ENCODE data around the gene ADAMTS2. TPM values are rescaled to one million over a fixed set of nuclear protein-coding genes. Genes with fewer than 3 reads are reported as not detected.

Gene ADAMTS2
- total and polyA plus RNA-seq, 3 donors from 2014 or later = 10.9 to 19.8 (median 13.6) TPM

DNA sequence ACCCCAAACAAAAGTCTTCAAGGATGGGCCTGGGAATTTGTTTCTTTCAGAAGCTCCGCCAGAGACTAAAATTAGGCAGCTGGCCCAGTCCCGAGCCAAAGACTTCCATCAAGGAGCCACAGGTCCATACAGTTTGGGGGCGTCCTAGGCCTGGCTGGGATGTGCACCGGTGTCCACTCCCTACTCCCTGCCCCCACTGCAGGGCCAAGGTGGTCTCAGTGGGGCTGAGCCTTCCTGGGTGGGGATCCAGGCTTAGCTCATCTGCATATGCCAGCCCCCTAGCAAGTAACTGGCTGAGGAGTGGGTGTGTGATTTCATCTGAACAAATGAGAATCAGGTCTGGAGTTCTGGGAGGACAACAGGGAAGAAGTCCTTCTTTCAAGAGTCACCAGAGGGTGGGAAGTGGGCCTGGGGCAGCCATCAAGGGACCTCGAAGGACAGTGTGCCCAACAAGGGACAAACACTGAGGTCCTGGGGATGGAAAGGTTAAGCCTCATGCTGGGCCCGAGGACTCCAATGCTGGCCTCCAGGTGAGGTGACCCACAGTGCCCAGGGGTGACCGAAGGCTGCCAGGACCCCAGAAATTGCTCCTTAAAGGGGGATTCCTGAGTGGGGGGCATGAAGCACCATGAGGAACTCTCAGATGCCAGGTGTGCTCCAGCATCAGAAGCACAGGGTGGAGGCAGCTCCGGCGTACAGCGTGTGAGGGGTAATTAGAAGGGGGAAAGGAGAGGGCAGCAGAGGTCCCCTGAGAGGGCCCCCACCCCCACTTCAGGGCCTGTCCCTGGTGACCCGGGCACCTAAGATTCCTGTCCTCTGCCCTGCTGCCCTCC is 193.8 kb downstream of the ADAMTS2 start:
- WGBS, 2 donors = 95 to 97% methylated on average over 6 to 11 of the region's 11 CpGs
- H3K36me3 ChIP-seq (ENCODE audit: low read depth, missing control alignments) = no peaks in the 10 kb centered on the region
- intact Hi-C loops (cut with DNase I; ENCODE audit: low total_unique reads) = no loop called here
- H3K9me3 ChIP-seq = no peaks in the 10 kb centered on the region
- no peaks in the 10 kb centered on the region for H3K27me3 ChIP-seq
- no peak overlapping the region for H3K27ac ChIP-seq
- TF ChIP-seq, protein P1, sequence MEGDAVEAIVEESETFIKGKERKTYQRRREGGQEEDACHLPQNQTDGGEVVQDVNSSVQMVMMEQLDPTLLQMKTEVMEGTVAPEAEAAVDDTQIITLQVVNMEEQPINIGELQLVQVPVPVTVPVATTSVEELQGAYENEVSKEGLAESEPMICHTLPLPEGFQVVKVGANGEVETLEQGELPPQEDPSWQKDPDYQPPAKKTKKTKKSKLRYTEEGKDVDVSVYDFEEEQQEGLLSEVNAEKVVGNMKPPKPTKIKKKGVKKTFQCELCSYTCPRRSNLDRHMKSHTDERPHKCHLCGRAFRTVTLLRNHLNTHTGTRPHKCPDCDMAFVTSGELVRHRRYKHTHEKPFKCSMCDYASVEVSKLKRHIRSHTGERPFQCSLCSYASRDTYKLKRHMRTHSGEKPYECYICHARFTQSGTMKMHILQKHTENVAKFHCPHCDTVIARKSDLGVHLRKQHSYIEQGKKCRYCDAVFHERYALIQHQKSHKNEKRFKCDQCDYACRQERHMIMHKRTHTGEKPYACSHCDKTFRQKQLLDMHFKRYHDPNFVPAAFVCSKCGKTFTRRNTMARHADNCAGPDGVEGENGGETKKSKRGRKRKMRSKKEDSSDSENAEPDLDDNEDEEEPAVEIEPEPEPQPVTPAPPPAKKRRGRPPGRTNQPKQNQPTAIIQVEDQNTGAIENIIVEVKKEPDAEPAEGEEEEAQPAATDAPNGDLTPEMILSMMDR (IDR thresholded peaks at IDR 0.05) = no peak
- no peak for TF ChIP-seq POLR2A (IDR thresholded peaks at IDR 0.05)
- no peaks in the 10 kb centered on the region for H3K4me1 ChIP-seq
- no peak for DNase-seq
- H3K4me3 ChIP-seq = no peak overlapping the region

DNA sequence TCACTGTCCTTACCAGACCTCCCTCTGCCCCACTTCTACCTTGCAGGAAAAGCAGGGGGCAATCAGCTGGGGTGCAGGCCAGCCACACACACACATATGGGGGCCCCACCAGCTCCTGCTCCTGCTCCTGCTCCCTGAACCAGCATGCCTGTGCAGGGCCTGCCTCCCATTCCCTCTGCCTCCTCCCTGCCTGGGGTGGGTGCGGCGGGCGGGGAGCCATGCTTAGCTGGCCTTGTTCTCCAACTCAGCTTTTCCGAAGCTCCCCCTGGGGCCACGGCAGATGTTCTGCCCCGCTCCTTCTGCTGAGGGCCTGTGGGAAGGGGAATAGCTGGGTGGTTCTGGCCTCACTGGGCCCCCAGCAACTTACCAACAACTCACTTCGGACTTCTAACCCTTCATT is 195.2 kb downstream of the ADAMTS2 start:
- 97 to 100% methylated on average over 2 to 7 of the region's 7 CpGs for WGBS, 2 donors
- Histone ChIP-seq H3K4me3 (no peak overlapping the region), H3K36me3 (ENCODE audit: low read depth, missing control alignments) (no peaks in the 10 kb centered on the region), H3K27me3 (no peaks in the 10 kb centered on the region), H3K4me1 (no peaks in the 10 kb centered on the region), H3K9me3 (no peaks in the 10 kb centered on the region), H3K27ac (no peak overlapping the region)
- TF ChIP-seq POLR2A (IDR thresholded peaks at IDR 0.05) = no peak
- TF ChIP-seq, protein P1 (IDR thresholded peaks at IDR 0.05) = no peak
- intact Hi-C loops (cut with DNase I; ENCODE audit: low total_unique reads) = no loop called here
- DNase-seq = no peak

DNA sequence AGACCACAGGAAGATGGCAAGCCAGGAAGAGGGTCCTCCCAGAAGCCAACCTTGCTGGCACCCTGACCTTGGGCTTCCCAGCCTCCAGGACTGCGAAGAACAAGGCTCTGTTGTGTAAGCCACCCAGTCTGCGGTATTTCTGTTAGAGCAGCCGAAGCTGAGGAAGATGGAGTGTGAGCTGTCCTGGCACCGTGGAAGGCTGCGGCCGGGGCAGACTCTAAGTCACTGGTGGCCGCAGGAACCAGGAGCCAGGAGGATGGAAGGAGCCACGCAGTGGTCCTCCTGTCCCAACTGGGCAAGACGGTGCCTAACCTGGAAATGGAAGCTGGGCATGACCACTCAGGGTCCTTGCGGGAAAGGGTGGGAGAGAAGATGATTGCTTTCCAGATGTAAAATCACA is 196.0 kb downstream of the ADAMTS2 start:
- 93% methylated on average over 10 of the region's 10 CpGs for WGBS, 2 donors
- no peak for DNase-seq

DNA sequence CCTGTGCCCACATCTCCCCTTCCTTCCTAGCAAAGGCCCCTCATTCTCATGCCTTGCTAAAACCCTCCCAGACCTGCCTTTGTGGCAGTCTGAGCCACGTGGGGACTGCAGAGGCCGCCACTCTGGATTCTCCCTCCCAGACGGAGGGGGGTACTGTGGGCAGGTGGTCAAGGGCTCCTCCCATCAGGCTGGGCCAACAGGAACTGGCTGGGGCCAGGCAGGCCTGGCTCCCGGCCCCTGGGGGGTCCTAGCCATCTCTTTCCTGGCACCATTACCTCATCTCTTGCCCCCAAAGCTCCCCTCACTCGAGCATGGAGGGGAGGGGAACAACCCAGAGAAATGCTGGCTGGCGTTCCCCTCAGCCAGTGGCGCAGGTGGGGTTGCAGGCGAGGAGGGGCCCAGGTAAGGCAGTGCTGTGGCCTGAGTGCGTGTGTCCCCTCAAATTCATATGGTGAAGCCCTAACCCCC is 196.5 kb downstream of the ADAMTS2 start:
- Histone ChIP-seq H3K9me3 (no peaks in the 10 kb centered on the region), H3K4me3 (no peak overlapping the region), H3K36me3 (ENCODE audit: low read depth, missing control alignments) (no peaks in the 10 kb centered on the region), H3K27me3 (no peaks in the 10 kb centered on the region), H3K27ac (no peak overlapping the region), H3K4me1 (no peaks in the 10 kb centered on the region)
- no peak for DNase-seq
- no peak for TF ChIP-seq POLR2A (IDR thresholded peaks at IDR 0.05)
- TF ChIP-seq, protein P1 (IDR thresholded peaks at IDR 0.05) = no peak
- WGBS, 2 donors = 85 to 86% methylated on average over 7 to 9 of the region's 9 CpGs
- intact Hi-C loops (cut with DNase I; ENCODE audit: low total_unique reads) = no loop called here

More for the DNA sequence above, 196.0 kb downstream of the ADAMTS2 start:
- no peak for TF ChIP-seq POLR2A (IDR thresholded peaks at IDR 0.05)
- TF ChIP-seq, protein P1 (IDR thresholded peaks at IDR 0.05) = no peak
- Histone ChIP-seq H3K9me3 (no peaks in the 10 kb centered on the region), H3K27me3 (no peaks in the 10 kb centered on the region), H3K36me3 (ENCODE audit: low read depth, missing control alignments) (no peaks in the 10 kb centered on the region), H3K4me1 (no peaks in the 10 kb centered on the region), H3K27ac (no peak overlapping the region), H3K4me3 (no peak overlapping the region)
- intact Hi-C loops (cut with DNase I; ENCODE audit: low total_unique reads) = no loop called here
